ENCODE data around the gene LGMN. TPM values are rescaled to one million over a fixed set of nuclear protein-coding genes. Genes with fewer than 3 reads are reported as not detected.
"Not testable (repeated sequence)": the region's sequence is repeated elsewhere in the genome, so short reads cannot be mapped to it uniquely, and the experiment has no call there.

Gene LGMN
- total RNA-seq, 1 experiment from 2014 or later = 48.8 TPM

DNA sequence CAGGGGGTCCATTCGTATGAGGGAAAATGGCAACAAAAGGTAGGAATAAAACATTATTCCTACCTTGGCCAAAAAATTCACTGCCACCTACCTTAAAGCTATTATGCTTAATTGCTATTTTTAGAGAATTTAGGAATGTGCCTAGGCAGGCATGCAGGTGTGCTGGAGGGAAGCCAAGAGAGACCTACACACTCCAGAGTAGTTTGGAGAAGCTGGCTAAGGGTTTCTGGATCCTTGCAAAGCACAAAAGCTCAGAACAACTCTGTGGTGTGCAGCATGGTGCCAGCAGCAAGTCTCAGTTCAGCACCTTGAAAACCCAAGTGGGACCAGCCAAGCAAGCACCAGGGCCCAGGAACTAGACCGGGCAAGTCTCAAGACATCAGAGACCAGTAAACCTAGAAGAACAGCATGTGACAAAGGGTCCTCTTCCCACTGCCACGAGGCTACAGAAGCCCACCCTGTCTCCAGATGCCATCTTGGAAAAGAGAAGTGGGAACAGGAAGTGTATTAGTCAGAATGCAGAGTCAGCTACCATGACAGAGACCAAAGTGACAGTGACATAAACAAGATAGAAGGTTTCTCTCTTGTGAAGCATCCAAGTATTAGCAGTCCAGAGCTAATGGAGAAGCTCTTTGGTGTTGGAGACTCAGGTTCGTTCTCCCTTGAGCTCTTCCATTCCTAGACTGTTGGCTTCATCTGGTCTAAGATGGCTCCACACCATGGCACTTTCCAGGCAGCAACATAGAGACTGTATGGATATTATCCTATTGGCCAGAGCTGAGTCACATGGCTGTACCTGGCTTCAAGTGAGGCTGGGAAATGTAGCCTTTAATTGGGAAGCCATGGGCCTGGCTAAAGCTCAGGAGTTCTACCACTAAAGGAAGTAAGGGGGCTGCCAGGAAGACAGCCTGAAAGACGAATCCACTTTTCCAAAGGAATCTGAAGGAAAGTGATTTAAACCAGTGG, 15.5 kb upstream of the LGMN start:
- H3K27me3 ChIP-seq (ENCODE audit: insufficient read depth, low read depth); CTCF ChIA-PET; BruUV-seq (replicated peaks); H3K9me3 ChIP-seq (ENCODE audit: insufficient read depth, low read depth); H3K36me3 ChIP-seq (ENCODE audit: low read depth); H3F3A ChIP-seq (ENCODE audit: insufficient read depth, low read depth); H4K20me1 ChIP-seq (ENCODE audit: insufficient read depth); H2AFZ ChIP-seq; POLR2A ChIA-PET (ENCODE audit: unreplicated experiment); H3K27ac ChIP-seq; DNase-seq; H3K4me1 ChIP-seq (replicated peaks; ENCODE audit: insufficient read depth); intact Hi-C loops (cut with micrococcal nuclease; ENCODE audit: unreplicated experiment); H3K4me2 ChIP-seq; H3K4me3 ChIP-seq; H3K79me2 ChIP-seq (ENCODE audit: low read depth); H3K9me2 ChIP-seq (ENCODE audit: insufficient read depth): not testable (repeated sequence)

DNA sequence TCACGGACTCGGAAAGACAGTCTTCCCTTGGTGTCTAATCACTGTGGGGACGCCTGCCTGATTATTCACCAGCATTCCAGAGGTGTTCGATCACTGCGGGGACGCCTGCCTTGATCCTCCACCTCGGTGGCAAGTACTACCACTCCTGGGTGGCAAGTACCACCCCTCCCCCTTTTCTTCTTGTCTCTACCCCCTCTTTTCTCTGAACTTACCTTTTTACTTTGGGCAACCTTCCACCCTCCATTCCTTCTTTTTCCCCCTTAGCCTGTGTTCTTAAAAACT, 12.0 kb upstream of the LGMN start:
- POLR2A ChIA-PET (ENCODE audit: unreplicated experiment) = interaction anchor here (0.6 kb wide), 1 partner anchor 405 kb away, joined by 3 read pairs; no protein-coding TSS in a partner anchor
- BruUV-seq (replicated peaks) = no TSS peak
- Histone ChIP-seq H3K27me3 (ENCODE audit: insufficient read depth, low read depth) (no peaks in the 10 kb centered on the region), H3K4me1 (replicated peaks; ENCODE audit: insufficient read depth) (peaks cover 6% of the 10 kb centered on the region; the same call in 1 of the 2 replicates), H3K79me2 (ENCODE audit: low read depth) (no peaks in the 10 kb centered on the region), H3K9me2 (ENCODE audit: insufficient read depth) (no peaks in the 10 kb centered on the region), H4K20me1 (ENCODE audit: insufficient read depth) (no peaks in the 10 kb centered on the region), H3K36me3 (ENCODE audit: low read depth) (no peaks in the 10 kb centered on the region), H3K4me3 (no peak overlapping the region), H2AFZ (peak overlapping the region; percentile 48; the same call in 1 of the 2 replicates), H3K4me2 (peak overlapping the region; percentile 41; the same call in 1 of the 2 replicates), H3K27ac (no peak overlapping the region), H3K9me3 (ENCODE audit: insufficient read depth, low read depth) (no peaks in the 10 kb centered on the region), H3F3A (ENCODE audit: insufficient read depth, low read depth) (no peaks in the 10 kb centered on the region)
- TF ChIP-seq, protein P1, sequence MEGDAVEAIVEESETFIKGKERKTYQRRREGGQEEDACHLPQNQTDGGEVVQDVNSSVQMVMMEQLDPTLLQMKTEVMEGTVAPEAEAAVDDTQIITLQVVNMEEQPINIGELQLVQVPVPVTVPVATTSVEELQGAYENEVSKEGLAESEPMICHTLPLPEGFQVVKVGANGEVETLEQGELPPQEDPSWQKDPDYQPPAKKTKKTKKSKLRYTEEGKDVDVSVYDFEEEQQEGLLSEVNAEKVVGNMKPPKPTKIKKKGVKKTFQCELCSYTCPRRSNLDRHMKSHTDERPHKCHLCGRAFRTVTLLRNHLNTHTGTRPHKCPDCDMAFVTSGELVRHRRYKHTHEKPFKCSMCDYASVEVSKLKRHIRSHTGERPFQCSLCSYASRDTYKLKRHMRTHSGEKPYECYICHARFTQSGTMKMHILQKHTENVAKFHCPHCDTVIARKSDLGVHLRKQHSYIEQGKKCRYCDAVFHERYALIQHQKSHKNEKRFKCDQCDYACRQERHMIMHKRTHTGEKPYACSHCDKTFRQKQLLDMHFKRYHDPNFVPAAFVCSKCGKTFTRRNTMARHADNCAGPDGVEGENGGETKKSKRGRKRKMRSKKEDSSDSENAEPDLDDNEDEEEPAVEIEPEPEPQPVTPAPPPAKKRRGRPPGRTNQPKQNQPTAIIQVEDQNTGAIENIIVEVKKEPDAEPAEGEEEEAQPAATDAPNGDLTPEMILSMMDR (conservative IDR thresholded peaks at IDR 0.05) = no peak
- no peak for TF ChIP-seq EZH2 (IDR thresholded peaks at IDR 0.05; ENCODE audit: low read depth)
- no peak for DNase-seq
- intact Hi-C loops (cut with micrococcal nuclease; ENCODE audit: unreplicated experiment) = no loop called here
- CTCF ChIA-PET = no interaction called here

DNA sequence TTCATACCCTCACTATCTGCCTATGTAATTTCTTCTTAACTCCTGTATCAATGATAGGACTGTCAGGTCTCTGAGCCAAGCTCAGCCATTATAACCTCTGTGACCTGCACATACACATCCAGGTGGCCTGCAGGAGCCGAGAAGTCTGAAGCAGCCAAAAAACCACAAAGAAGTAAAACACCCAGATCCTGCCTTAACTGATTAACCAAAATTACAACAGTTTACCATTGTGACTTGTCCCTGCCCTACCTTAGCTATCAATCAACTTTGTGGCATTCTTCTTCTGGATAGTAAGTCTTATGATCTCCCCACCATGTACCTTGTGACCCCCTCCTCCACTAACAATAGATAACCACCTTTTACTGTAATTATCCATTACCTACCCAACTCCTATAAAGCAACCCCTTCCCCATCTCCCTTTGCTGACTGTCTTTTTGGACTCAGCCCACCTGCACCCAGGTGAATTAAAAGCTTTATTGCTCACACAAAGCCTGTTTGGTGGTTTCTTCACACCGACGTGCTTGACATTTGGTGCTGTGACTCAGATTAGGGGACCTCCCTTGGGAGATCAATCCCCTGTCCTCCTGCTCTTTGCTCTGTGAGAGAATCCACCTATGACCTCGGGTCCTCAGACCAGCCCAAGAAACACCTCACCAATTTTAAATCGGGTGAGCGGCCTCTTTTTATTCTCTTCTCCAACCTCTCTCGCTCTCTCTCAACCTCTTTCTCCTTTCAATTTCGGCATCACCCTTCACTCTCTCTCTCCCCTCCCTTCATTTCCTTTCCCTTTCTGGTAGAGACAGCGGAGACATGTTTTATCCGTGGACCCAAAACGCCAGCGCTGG, 11.5 kb upstream of the LGMN start:
- Histone ChIP-seq H2AFZ (peak overlapping the region; percentile 48; the same call in 1 of the 2 replicates), H3F3A (ENCODE audit: insufficient read depth, low read depth) (no peaks in the 10 kb centered on the region), H3K9me2 (ENCODE audit: insufficient read depth) (no peaks in the 10 kb centered on the region), H4K20me1 (ENCODE audit: insufficient read depth) (no peaks in the 10 kb centered on the region), H3K79me2 (ENCODE audit: low read depth) (no peaks in the 10 kb centered on the region), H3K4me1 (replicated peaks; ENCODE audit: insufficient read depth) (peaks cover 6% of the 10 kb centered on the region; the same call in 1 of the 2 replicates), H3K27ac (no peak overlapping the region), H3K9me3 (ENCODE audit: insufficient read depth, low read depth) (no peaks in the 10 kb centered on the region), H3K27me3 (ENCODE audit: insufficient read depth, low read depth) (no peaks in the 10 kb centered on the region), H3K4me3 (no peak overlapping the region), H3K4me2 (peak overlapping the region; percentile 41; the same call in 1 of the 2 replicates), H3K36me3 (ENCODE audit: low read depth) (no peaks in the 10 kb centered on the region)
- TF ChIP-seq, protein P1 (conservative IDR thresholded peaks at IDR 0.05) = no peak
- TF ChIP-seq EZH2 (IDR thresholded peaks at IDR 0.05; ENCODE audit: low read depth) = no peak
- POLR2A ChIA-PET (ENCODE audit: unreplicated experiment) = interaction anchor here (0.6 kb wide), 2 partner anchors 11 to 405 kb away, joined by 3 to 4 read pairs; no protein-coding TSS in a partner anchor
- no TSS peak for BruUV-seq (replicated peaks)
- intact Hi-C loops (cut with micrococcal nuclease; ENCODE audit: unreplicated experiment) = no loop called here
- CTCF ChIA-PET = no interaction called here
- no peak for DNase-seq

Measured in PC-9 (cell line).